A549 (cell line): ENCODE results near the gene C9orf152.

Experiments
- CHD2 ChIP-seq: fragments of 150-350 bp; IDR thresholded peaks from 2 replicates; pipeline ENCODE4 v1.6.1; 2014; ENCODE audit warnings: low read length; ENCODE audit not compliant: partially characterized antibody
- EP300 ChIP-seq, 2 experiments: fragments of >200 bp; sonication (Bioruptor Twin); formaldehyde crosslinking; IDR thresholded peaks; 2 replicates in 1 of 2; 3 replicates in 1 of 2; pipeline ENCODE4 v1.6.1; 2016 to 2017
- ESRRA ChIP-seq: fragments of 150-350 bp; IDR thresholded peaks from 2 replicates; pipeline ENCODE4 v1.6.1; 2014; ENCODE audit warnings: mild to moderate bottlenecking, low read length, borderline replicate concordance
- JUNB ChIP-seq: fragments of >200 bp; sonication (Bioruptor Twin); formaldehyde crosslinking; IDR thresholded peaks from 2 replicates; pipeline ENCODE4 v1.6.1; 2016
- POLR2A ChIP-seq: IDR thresholded peaks from 2 replicates; pipeline ENCODE4 v1.6.1; 2012; ENCODE audit warnings: mild to moderate bottlenecking, low read length
- RFX5 ChIP-seq: fragments of 450-650 bp; IDR thresholded peaks from 2 replicates; pipeline ENCODE4 v1.7.1; 2014; ENCODE audit warnings: antibody characterized with exemption, mild to moderate bottlenecking, moderate library complexity
- SMC3 ChIP-seq: fragments of >200 bp; sonication (Bioruptor Twin); formaldehyde crosslinking; IDR thresholded peaks from 3 replicates; pipeline ENCODE4 v1.6.1; 2018; ENCODE audit warnings: inconsistent platforms
- ZNF302 ChIP-seq: fragments of 250-450 bp; sonication (Bioruptor Pico); IDR thresholded peaks from 2 replicates; pipeline ENCODE4 v1.9.0; 2021; ENCODE audit warnings: inconsistent platforms, mild to moderate bottlenecking, moderate library complexity
- TF ChIP-seq, protein P1 (sequence below): fragments of >200 bp; sonication (Bioruptor Twin); formaldehyde crosslinking; IDR thresholded peaks from 3 replicates; pipeline ENCODE4 v1.5.1; 2016
- TF ChIP-seq, protein P2 (sequence below): IDR thresholded peaks from 2 replicates; pipeline ENCODE4 v1.6.1; 2012
- TF ChIP-seq, protein P3 (sequence below): fragments of 450-650 bp; IDR thresholded peaks from 2 replicates; pipeline ENCODE4 v1.6.1; 2014; ENCODE audit warnings: antibody characterized with exemption

DNA sequence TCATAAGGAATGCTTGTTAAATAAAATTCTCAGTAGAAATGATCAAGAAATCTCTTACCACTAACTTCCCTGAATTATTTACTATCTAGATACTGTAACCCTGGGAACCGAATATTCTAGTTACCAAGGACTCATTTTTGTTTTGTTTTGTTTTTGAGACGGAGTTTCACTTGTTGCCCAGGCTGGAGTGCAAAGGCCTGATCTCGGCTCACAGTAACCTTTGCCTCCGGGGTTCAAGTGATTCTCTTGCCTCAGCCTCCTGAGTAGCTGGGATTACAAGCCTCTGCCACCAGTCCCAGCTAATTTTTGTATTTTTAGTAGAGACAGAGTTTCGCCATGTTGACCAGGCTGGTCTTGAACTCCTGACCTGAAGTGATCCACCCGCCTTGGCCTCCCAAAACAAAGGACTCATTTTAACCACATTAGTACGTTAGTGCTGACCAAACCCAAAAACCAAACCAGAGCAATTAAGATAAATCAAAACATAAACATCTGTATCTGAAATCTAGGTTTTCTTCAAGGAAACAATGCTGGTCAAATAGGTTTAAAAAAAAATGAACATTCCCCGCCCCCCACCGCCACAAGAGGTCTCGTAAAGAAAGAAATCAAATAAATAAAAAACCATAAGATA is 44.7 kb upstream of the C9orf152 start:
- TF ChIP-seq SMC3 (no peak), POLR2A (no peak), EP300 (IDR thresholded peaks at IDR 0.05) (no peak), ZNF302 (CRISPR knock-in tag) (no peak), CHD2 (no peak), JUNB (no peak), ESRRA (no peak), RFX5 (no peak)
- TF ChIP-seq, protein P1, sequence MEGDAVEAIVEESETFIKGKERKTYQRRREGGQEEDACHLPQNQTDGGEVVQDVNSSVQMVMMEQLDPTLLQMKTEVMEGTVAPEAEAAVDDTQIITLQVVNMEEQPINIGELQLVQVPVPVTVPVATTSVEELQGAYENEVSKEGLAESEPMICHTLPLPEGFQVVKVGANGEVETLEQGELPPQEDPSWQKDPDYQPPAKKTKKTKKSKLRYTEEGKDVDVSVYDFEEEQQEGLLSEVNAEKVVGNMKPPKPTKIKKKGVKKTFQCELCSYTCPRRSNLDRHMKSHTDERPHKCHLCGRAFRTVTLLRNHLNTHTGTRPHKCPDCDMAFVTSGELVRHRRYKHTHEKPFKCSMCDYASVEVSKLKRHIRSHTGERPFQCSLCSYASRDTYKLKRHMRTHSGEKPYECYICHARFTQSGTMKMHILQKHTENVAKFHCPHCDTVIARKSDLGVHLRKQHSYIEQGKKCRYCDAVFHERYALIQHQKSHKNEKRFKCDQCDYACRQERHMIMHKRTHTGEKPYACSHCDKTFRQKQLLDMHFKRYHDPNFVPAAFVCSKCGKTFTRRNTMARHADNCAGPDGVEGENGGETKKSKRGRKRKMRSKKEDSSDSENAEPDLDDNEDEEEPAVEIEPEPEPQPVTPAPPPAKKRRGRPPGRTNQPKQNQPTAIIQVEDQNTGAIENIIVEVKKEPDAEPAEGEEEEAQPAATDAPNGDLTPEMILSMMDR, result no peak
- TF ChIP-seq, protein P2, sequence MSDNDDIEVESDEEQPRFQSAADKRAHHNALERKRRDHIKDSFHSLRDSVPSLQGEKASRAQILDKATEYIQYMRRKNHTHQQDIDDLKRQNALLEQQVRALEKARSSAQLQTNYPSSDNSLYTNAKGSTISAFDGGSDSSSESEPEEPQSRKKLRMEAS, result no peak
- TF ChIP-seq, protein P3, sequence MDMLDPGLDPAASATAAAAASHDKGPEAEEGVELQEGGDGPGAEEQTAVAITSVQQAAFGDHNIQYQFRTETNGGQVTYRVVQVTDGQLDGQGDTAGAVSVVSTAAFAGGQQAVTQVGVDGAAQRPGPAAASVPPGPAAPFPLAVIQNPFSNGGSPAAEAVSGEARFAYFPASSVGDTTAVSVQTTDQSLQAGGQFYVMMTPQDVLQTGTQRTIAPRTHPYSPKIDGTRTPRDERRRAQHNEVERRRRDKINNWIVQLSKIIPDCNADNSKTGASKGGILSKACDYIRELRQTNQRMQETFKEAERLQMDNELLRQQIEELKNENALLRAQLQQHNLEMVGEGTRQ, result no peak
